Activated CD4-positive, alpha-beta T cell treated with anti-CD3 and anti-CD28 coated beads, Interleukin-2, Interleukin-4, amounts not matched to agents 100 ng/mL and 50 ng/mL, durations not matched to agents 16 hours and 8 hours (primary cell): ENCODE data around the gene SMAD7.

Experiments used
- DNase-seq: peaks from one replicate; pipeline ENCODE4 v3.0.0-alpha.2; 2020; ENCODE audit warnings: low spot score

Gene SMAD7

GRCh38 chr18:48986851-48987761 lies 36.3 kb upstream of the SMAD7 start:
- no peak for DNase-seq

DNA sequence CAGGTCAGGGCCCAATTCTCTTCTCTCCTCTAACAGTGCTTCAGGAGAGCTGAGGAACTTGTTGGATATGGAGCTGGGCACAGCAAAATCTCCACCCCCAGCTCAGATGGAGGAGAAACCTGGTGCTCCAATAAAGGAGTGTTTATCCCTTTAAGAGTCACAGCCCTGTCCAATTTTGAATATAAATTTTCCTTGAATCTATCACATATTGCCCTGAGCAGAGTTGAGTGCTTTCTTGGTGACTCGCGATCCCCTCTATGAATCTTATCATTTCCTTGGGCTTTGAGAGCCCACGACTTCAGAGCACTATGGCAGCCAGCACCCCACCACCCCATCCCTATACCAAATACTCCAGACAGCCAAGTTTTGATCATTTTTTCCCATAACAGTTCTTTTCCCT lies 34.4 kb upstream of the SMAD7 start:
- no peak for DNase-seq

- no peak for DNase-seq
Observed at GRCh38 chr18:48983793-48984437, 33.1 kb upstream of the SMAD7 start.

DNA sequence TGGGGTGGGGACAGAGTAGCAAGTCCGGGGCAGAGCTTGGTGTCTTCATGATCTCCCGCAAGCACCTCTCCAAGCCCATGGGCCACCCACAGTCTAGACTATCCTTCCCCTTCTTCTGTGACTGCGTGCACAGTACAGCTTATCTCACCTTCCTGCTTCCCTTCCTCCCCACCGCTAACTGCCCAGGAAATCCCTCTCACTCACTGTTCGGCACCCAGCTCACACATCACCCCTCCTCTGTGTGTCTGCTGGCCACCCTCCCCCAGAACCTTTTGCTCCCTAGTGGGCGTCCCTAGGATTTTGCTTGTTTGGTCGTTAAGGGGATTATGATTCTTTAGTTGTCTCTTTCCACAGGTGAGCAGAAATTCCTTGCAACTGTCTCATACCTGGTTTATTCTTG lies 31.5 kb upstream of the SMAD7 start:
- DNase-seq, result no peak

GRCh38 chr18:48979944-48980890 lies 29.5 kb upstream of the SMAD7 start:
- no peak for DNase-seq

GRCh38 chr18:48977914-48978313 lies 27.1 kb upstream of the SMAD7 start:
- DNase-seq, result no peak

GRCh38 chr18:48975817-48976649 lies 25.3 kb upstream of the SMAD7 start:
- peak; percentile 16 for DNase-seq

DNA sequence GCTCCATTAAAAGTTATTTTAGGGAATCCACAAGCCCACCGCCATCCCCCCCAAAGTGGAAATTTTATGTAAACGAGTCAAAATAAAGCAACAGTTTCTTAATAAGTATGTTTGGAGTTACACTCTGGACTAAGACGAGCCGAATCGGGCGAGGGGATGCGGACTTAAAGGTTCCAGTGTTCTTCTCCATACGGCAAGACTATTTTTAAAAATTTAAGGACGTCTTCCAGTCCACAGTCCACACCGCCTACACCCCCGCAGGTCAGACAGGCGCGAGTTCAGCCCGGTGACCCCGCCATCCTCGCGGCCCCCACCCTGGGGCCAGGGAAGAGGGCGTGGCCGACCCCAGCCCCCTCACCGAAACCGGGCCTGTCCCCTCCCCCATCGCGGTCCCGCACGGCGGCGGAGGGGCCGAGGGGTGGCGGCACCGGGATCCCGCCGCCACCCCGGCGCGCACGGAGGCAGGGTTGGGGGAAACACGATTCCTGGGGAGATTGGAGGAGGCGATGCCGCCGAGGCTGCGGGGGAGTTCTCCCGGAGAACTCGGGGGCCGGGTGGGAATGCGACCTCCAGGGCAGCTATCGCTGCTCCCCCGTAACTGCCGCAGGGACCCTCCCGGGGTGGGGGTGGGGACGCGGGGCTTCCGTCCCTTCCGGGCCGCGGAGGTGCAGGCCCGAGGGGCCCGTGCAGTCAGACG lies 24.5 kb upstream of the SMAD7 start:
- no peak for DNase-seq

DNA sequence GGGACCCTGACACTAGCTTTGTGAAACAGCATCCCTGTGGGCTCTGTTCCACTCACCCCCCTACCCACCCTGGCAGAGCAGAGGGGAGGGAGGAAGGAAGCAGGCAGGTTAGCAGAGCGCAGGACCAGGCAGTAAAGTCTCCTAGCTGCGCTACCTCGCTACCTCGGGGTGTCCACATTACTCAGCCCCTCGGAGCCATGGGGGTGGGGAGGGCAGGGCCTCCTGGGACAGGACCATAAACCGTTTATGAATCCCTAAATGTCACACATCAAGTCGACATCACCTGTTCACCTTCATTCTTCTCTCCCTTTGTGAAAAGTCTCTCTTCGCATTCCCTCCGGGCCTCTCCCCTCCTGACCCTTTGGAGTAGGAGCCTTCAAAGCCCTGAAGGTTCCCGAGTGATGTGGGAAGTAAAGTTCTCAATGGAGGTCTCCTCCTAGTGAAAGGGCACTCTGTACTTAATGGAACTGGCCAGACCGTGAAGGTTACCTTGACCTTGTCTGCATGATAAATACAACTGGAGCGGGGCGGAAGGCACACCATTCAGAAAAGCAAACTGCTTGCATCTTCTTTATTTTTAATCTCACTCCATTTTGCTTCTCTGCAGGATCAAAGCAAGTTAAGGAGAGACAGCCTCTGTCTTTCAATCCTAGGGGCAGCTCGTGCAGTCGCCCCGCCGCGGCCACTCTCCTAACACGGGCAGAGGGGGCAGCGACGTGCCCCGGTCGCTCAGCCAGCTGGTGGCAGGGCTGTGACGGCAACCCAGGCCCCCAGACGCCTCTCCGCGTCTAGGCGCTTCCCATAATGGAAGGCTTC lies 23.7 kb upstream of the SMAD7 start:
- DNase-seq, result no peak

- DNase-seq, result no peak
Observed at GRCh38 chr18:48973731-48974130, 23.0 kb upstream of the SMAD7 start.

DNA sequence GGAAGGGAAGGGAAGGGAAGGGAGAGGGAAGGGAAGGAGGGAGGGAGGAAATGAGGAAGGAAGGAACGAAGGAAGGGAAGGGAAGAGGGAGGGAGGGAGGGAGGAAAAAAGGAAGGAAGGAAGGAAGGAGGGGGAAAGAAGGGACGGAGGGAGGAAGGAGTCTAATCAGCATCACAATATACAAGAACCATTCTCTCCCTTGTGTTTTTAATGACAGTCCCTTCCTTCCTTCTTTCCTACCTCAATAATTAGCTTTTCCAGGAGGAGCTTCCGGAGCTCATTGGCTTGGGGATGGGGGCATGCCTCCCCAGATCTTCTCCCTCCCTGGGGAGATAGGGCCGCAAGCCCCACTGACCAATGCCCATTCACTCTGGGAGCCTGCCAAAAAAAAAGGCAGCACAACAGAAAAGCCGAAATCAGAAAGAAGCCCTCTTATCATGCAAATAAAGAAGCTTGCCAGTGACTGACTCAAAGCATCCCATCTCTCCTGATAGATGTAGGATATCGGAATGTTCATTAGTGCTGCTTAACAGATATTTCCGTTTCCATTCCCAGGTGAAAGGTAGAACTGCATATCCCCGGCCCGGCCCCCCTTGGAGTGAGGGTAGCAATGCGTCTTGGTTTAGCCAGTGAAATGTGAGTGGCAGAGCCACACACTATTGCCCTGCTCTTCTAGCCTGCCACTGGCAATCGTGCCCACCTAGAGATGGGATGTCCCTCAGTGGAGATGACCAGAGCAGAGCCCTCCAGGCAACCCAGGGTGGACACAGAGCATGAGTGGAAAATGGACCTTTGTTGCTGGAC lies 17.8 kb upstream of the SMAD7 start:
- DNase-seq, result no peak

DNA sequence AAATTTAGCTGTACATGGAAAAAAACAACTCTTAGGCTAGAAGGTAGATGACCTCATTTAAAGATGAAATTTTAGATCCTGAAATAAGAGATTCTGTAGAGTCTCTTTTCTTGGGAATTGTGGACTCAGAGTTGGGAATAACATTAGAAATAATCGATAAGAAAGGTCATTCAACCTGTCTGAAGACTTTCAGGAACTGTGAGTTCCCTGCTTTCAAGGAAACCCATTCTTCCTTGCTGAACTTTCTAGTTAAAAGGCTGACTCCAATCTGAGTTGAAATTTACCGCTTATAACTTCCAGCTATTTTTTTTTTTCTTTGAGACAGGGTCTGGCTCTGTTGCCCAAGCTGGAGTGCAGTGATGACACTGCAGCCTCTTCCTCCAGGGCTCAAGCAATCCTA lies 16.8 kb upstream of the SMAD7 start:
- DNase-seq, result no peak

GRCh38 chr18:48966523-48966922 lies 15.8 kb upstream of the SMAD7 start:
- no peak for DNase-seq

DNA sequence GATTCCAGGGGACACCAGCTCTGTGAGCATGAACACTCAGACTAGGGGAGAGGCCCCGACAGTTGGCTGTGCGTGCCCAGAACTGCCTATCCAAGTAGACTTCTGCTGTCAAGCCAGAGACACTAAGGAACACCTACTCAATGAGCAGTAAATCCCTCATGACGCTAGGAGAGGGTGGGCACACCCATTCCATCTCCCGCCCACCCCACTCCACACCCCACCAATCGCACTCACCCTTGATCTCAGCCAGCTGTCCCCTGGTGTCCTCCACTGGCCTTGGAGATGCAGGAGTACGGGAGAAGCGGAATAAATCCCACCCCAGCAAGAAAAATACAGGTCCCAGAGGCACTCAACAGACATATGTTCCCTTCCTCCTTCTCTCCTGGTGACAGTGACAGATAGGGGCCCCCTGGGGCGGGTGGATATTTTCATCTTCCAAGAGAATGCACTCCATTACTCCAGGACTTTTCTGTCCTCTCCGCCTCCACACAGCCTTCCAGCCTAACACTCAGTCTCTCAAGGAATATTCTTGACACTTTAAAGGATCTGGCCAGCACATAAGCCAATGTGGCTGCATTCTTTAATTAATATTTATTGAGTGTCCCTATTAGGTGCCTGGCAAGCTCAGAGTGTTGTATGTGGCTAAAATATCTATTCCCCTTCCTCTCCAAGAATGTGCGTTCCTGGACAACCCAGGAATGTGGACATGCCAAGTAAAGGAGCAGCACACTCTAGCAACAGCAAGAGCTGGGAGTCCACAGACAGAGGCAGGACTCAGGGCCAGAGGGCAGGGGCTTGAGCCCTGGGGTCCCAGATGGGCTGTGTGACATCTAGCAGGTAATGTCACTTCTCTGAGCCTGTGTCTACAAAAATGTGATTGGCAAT lies 13.1 kb upstream of the SMAD7 start:
- DNase-seq, result no peak

DNA sequence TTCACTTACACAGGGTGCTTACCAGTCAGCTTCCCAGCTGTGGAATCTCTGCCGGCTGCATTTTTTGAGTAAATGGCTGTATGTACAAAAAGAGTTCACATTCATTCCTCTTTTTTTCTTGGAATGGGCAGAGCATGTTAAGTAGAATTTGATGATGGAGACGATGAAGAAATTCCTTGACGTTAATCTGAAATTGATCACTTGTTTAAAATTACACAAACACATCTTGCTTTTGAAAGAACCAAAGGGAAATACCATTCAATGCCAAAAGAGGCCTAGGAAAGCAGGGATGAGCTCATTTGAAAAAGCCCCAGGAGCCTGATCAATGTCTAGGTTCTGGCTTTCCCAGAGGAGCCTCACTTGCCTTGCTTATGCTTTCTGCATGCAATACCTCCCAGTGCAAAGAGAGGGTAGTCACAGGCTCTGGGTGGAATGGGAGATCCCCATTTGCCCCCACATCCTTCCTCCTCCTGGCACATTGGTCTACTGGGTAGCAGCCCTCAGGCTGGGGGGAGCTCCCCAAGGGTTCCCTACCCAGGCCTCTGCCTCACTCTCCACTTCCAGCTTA lies 12.3 kb upstream of the SMAD7 start:
- DNase-seq, result no peak

GRCh38 chr18:48962252-48962993 lies 11.7 kb upstream of the SMAD7 start:
- no peak for DNase-seq

DNA sequence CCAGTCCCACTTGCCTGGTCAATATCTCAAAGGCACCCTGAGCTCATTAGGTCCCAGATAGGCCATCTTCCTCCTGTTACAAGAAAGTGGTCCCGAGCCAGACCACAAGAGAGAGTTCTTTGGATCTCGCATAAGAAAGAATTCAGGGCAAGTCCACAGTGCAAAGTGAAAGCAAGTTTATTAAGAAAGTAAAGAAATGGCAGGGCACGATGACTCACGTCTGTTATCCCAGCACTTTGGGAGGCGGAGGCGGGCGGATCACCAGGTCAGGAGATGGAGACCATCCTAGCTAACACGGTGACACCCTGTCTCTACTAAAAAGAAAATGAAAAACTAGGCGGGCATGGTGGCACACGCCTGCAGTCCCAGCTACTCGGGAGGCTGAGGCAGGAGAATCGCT lies 10.8 kb upstream of the SMAD7 start:
- no peak for DNase-seq
